ENCODE data around the gene TXNRD1.

DNA sequence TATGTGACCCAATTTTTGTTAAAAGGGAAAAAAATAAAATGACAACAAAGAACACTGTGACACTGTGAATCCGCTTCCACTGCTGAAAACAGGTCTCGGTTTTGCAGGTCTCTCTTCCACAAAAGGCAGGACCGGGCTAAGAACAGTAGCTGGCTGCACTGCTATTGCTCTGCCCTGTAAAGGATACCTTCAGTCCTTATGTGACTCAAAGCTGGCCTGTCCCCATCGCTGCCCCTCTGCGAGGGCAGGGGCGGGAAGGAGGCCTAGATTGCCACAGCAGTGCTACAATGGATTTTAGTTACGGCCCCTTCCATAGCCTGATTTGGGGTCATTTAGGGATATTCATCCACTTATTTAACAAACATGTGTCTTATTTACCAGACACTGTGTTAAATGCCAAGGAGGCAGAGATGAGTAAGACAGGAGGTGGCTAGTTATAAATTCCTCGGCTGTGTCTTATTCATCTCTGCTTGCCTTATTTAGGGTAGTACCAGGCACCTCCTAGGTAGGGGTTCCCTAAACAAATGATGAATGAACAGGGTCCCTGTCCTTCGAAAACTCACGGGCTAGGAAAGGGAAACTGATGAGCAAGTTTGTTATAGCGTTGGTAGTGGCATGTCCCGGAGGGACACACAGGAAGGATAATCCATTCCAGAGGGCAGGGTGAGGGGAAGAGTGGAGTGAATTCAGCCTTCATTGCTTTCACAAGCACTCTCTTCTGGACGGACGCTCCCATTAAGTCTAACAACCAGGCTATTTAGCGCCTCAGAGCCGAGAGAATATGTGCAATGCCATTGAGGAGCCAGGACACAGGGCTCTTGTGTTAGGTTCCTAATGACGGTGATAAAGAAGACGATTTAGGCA, 161.3 kb downstream of the TXNRD1 start:
- TF ChIP-seq, protein P1, sequence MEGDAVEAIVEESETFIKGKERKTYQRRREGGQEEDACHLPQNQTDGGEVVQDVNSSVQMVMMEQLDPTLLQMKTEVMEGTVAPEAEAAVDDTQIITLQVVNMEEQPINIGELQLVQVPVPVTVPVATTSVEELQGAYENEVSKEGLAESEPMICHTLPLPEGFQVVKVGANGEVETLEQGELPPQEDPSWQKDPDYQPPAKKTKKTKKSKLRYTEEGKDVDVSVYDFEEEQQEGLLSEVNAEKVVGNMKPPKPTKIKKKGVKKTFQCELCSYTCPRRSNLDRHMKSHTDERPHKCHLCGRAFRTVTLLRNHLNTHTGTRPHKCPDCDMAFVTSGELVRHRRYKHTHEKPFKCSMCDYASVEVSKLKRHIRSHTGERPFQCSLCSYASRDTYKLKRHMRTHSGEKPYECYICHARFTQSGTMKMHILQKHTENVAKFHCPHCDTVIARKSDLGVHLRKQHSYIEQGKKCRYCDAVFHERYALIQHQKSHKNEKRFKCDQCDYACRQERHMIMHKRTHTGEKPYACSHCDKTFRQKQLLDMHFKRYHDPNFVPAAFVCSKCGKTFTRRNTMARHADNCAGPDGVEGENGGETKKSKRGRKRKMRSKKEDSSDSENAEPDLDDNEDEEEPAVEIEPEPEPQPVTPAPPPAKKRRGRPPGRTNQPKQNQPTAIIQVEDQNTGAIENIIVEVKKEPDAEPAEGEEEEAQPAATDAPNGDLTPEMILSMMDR (IDR thresholded peaks at IDR 0.05) = no peak
- TF ChIP-seq POLR2AphosphoS5 (IDR thresholded peaks at IDR 0.05) = no peak
- TF ChIP-seq POLR2A (IDR thresholded peaks at IDR 0.05) = no peak
- TF ChIP-seq EP300 (IDR thresholded peaks at IDR 0.05) = no peak
